DOHH2 (cell line): ENCODE measurements around the gene FBXL12.
A peak's percentile ranks its signal among the peaks of the same experiment; 100 is the strongest.

Experiments
- H3F3A ChIP-seq: fragments of 200-600 bp; sonication (generic), shearing (Covaris generic); 2 replicates; pipeline ENCODE4 v1.6.0; 2016; ENCODE audit warnings: antibody characterized with exemption, mild to moderate bottlenecking; ENCODE audit not compliant: control insufficient read depth, insufficient read depth
- H3K27ac ChIP-seq: fragments of 200-600 bp; sonication (generic); 2 replicates; pipeline ENCODE4 v1.5.1; 2014; ENCODE audit warnings: low read depth, mild to moderate bottlenecking, low read length, moderate library complexity
- H3K27me3 ChIP-seq: fragments of 200-600 bp; sonication (generic); 2 replicates; pipeline ENCODE4 v1.6.1; 2014; ENCODE audit warnings: mild to moderate bottlenecking, low read length, mixed read lengths; ENCODE audit not compliant: control insufficient read depth
- H3K36me3 ChIP-seq: fragments of 200-600 bp; sonication (generic); 2 replicates; pipeline ENCODE4 v1.6.1; 2014; ENCODE audit warnings: mild to moderate bottlenecking, low read length, moderate library complexity, mixed read lengths; ENCODE audit not compliant: control insufficient read depth
- H3K4me1 ChIP-seq: fragments of 200-600 bp; sonication (generic); 2 replicates; pipeline ENCODE4 v1.6.1; 2014; ENCODE audit warnings: mild to moderate bottlenecking, low read length, mixed read lengths; ENCODE audit not compliant: control insufficient read depth
- H3K4me2 ChIP-seq: fragments of 200-600 bp; sonication (generic); 2 replicates; pipeline ENCODE4 v1.6.0; 2014; ENCODE audit warnings: mild to moderate bottlenecking, low read length, moderate library complexity
- H3K4me3 ChIP-seq: fragments of 200-600 bp; sonication (generic); 2 replicates; pipeline ENCODE4 v1.5.1; 2014; ENCODE audit warnings: mild to moderate bottlenecking, low read length, mixed read lengths
- H3K79me2 ChIP-seq: fragments of 200-600 bp; sonication (generic); 2 replicates; pipeline ENCODE4 v1.6.1; 2014; ENCODE audit warnings: mild to moderate bottlenecking, low read length, mixed read lengths; ENCODE audit not compliant: control insufficient read depth
- H3K9me2 ChIP-seq: fragments of 200-600 bp; sonication (generic); replicated peaks from 2 replicates; pipeline ENCODE4 v1.6.1; 2014; ENCODE audit warnings: mild to moderate bottlenecking, low read length, mixed read lengths; ENCODE audit not compliant: control insufficient read depth
- H3K9me3 ChIP-seq: fragments of 200-600 bp; sonication (generic); 2 replicates; pipeline ENCODE4 v1.6.1; 2014; ENCODE audit warnings: antibody characterized with exemption, low read length, mixed read lengths; ENCODE audit not compliant: control insufficient read depth, insufficient read depth
- H4K20me1 ChIP-seq: fragments of 200-600 bp; sonication (generic); 2 replicates; pipeline ENCODE4 v1.6.0; 2014; ENCODE audit warnings: low read depth, mild to moderate bottlenecking, antibody characterized with exemption, low read length, moderate library complexity; ENCODE audit not compliant: control insufficient read depth, insufficient read depth
- EZH2phosphoT487 ChIP-seq: fragments of 200-600 bp; sonication (generic); IDR thresholded peaks from 2 replicates; pipeline ENCODE4 v1.6.1; 2017; ENCODE audit warnings: borderline replicate concordance, mild to moderate bottlenecking, antibody characterized with exemption, low read length, moderate library complexity, mixed read lengths
- TF ChIP-seq, protein P1 (sequence below): fragments of 200-600 bp; sonication (generic); IDR thresholded peaks from one replicate; pipeline ENCODE4 v1.5.1; 2014; ENCODE audit warnings: antibody characterized with exemption, mild to moderate bottlenecking, low read depth, low read length; ENCODE audit not compliant: poor library complexity, severe bottlenecking

The FBXL12 gene

DNA sequence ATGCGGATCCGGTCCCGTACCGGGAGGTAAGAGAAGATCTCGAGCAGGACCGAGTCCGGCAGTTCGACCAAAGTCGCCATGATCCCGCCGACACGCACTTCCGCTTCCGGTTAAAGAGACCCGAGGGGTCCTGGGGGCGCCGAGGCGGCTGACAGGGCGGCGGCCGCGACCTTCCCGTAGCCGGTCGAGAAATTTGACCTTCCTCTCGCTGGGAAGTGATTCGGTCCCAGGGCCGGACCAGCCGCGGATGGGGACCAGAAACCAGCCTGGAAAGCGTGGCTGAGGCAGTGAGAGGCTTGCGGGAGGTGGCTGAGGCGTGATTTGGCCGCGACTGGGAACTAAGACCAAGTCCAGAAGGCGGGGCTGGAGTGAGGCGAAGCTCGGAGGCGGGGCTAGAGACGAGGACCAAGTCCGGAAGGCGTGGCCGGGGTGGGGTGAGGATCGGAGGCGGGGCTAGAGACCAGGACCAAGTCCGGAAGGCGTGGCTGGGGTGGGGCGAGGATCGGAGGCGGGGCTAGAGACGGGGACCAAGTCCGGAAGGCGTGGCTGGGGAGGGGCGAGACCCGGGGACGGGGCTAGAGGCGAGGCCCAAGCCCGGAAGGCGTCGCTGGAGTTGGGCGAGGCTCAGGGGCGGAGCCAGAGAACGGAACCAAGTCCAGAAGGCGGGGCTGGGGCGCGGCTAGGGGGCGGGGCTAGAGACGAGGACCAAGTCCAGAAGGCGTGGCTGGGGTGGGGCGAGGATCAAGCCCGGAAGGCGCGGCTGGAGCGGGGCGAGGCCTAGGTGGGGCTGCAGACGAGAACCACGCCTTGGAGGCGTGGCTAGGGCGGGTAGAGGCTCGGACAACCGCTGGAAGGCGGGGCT lies at the start of gene FBXL12:
Gene FBXL12, minus strand, starts transcription at position 346 of the 862 bp plus-strand sequence. Its CDS starts 266 bp downstream, at position 80.
- peaks cover 21% of the 10 kb centered on the region for H3K4me1 ChIP-seq
- no peaks in the 10 kb centered on the region for H3K9me2 ChIP-seq
- peak within 1 kb of the TSS; percentile 75 for H3K27ac ChIP-seq
- no peaks in the 10 kb centered on the region for H3F3A ChIP-seq
- TF ChIP-seq, protein P1, sequence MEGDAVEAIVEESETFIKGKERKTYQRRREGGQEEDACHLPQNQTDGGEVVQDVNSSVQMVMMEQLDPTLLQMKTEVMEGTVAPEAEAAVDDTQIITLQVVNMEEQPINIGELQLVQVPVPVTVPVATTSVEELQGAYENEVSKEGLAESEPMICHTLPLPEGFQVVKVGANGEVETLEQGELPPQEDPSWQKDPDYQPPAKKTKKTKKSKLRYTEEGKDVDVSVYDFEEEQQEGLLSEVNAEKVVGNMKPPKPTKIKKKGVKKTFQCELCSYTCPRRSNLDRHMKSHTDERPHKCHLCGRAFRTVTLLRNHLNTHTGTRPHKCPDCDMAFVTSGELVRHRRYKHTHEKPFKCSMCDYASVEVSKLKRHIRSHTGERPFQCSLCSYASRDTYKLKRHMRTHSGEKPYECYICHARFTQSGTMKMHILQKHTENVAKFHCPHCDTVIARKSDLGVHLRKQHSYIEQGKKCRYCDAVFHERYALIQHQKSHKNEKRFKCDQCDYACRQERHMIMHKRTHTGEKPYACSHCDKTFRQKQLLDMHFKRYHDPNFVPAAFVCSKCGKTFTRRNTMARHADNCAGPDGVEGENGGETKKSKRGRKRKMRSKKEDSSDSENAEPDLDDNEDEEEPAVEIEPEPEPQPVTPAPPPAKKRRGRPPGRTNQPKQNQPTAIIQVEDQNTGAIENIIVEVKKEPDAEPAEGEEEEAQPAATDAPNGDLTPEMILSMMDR, result no peak
- no peak for TF ChIP-seq EZH2phosphoT487
- no peaks in the 10 kb centered on the region for H3K27me3 ChIP-seq
- peaks cover 16% of the 10 kb centered on the region; the same call in 1 of the 2 replicates for H3K9me3 ChIP-seq
- peak within 1 kb of the TSS; percentile 97 for H3K4me3 ChIP-seq
- H3K36me3 ChIP-seq, result peaks cover 41% of the 10 kb centered on the region
- peaks cover 45% of the 10 kb centered on the region for H3K79me2 ChIP-seq
- H3K4me2 ChIP-seq, result peak within 1 kb of the TSS; percentile 86
- H4K20me1 ChIP-seq, result no peaks in the 10 kb centered on the region

GRCh38 chr19:9865732-9866501 lies 47.0 kb upstream of the FBXL12 start:
- Histone ChIP-seq H3K9me3 (no peaks in the 10 kb centered on the region), H3K36me3 (no peaks in the 10 kb centered on the region), H3K4me2 (no peak overlapping the region), H3K79me2 (no peaks in the 10 kb centered on the region), H4K20me1 (no peaks in the 10 kb centered on the region), H3F3A (no peaks in the 10 kb centered on the region), H3K4me1 (no peaks in the 10 kb centered on the region), H3K4me3 (no peak overlapping the region), H3K9me2 (no peaks in the 10 kb centered on the region), H3K27ac (no peak overlapping the region), H3K27me3 (peaks cover 2% of the 10 kb centered on the region; the same call in 1 of the 2 replicates)
- no peak for TF ChIP-seq EZH2phosphoT487
- TF ChIP-seq, protein P1, result no peak

DNA sequence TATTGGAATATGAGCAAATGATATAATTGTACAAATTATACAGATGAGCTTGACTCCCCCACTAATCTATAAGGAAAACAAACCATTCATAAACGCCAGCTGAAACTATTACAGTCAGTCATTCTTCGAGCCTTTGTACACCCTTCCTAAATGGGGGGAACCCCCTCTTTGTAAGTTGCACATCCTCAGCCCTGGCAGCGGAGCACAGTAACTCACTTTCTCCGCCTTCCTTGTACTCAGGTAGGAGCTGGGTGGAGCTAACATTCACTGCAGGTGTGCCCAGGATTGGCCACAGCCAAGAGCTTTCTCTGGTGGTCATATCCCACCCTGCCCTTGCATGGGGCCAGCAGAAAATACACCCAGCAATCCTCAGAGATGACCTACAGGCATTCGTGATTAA lies 44.9 kb upstream of the FBXL12 start:
- no peaks in the 10 kb centered on the region for H3K36me3 ChIP-seq
- TF ChIP-seq EZH2phosphoT487, result no peak
- TF ChIP-seq, protein P1, result no peak
- H3K4me1 ChIP-seq, result no peaks in the 10 kb centered on the region
- H3K27me3 ChIP-seq, result peaks cover 2% of the 10 kb centered on the region; the same call in 1 of the 2 replicates
- H3K4me3 ChIP-seq, result no peak overlapping the region
- H3K9me3 ChIP-seq, result no peaks in the 10 kb centered on the region
- no peaks in the 10 kb centered on the region for H3F3A ChIP-seq
- H3K4me2 ChIP-seq, result no peak overlapping the region
- H3K27ac ChIP-seq, result no peak overlapping the region
- H4K20me1 ChIP-seq, result no peaks in the 10 kb centered on the region
- no peaks in the 10 kb centered on the region for H3K79me2 ChIP-seq
- no peaks in the 10 kb centered on the region for H3K9me2 ChIP-seq
